ENCODE data around the gene MPP3. TPM values are rescaled to one million over a fixed set of nuclear protein-coding genes. Genes with fewer than 3 reads are reported as not detected.

Gene MPP3
- total RNA-seq, 4 donors from 2014 or later = 19.2 to 31.5 (median 22.1) TPM

DNA sequence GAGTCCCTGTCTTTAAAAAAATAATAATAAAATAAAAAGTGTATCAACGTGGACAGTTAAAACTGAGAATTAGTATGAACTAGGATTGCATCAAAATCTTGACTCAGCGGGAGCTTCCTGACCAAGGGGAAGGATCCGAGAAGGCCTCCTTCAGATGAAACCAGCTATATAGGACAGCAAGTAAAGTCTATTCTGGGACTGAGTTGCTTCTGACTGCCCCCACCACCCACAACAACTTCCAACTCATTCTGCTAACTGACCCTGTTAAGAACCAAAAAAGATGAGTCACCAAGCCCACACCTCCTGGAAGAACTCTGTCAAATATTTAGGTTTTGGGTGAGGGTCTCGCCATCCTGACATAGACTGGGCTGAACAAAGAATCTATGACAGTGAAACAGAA, 24.9 kb downstream of the MPP3 start:
- no peak for DNase-seq (ENCODE audit: low spot score in 2 of 2)
- H3K36me3 ChIP-seq = peaks cover 0 to 54% (median 0%) of the 10 kb centered on the region in 3 donors
- WGBS, 2 donors = 85 to 90% methylated on average over 4 of the region's 4 CpGs

GRCh38 chr17:43805117-43805516, 27.8 kb downstream of the MPP3 start:
- Histone ChIP-seq H3K36me3 (peaks cover 0 to 46% (median 0%) of the 10 kb centered on the region in 3 donors), H3K27me3 (no peaks in the 10 kb centered on the region), H3K4me1 (no peaks in the 10 kb centered on the region), H3K27ac (no peak overlapping the region), H3K4me3 (no peak overlapping the region), H3K9me3 (no peaks in the 10 kb centered on the region)
- DNase-seq (ENCODE audit: low spot score in 2 of 2) = no peak
- no peak for TF ChIP-seq EP300 (IDR thresholded peaks at IDR 0.05)
- no peak for TF ChIP-seq POLR2A (IDR thresholded peaks at IDR 0.05)
- TF ChIP-seq, protein P1, sequence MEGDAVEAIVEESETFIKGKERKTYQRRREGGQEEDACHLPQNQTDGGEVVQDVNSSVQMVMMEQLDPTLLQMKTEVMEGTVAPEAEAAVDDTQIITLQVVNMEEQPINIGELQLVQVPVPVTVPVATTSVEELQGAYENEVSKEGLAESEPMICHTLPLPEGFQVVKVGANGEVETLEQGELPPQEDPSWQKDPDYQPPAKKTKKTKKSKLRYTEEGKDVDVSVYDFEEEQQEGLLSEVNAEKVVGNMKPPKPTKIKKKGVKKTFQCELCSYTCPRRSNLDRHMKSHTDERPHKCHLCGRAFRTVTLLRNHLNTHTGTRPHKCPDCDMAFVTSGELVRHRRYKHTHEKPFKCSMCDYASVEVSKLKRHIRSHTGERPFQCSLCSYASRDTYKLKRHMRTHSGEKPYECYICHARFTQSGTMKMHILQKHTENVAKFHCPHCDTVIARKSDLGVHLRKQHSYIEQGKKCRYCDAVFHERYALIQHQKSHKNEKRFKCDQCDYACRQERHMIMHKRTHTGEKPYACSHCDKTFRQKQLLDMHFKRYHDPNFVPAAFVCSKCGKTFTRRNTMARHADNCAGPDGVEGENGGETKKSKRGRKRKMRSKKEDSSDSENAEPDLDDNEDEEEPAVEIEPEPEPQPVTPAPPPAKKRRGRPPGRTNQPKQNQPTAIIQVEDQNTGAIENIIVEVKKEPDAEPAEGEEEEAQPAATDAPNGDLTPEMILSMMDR (IDR thresholded peaks at IDR 0.05) = no peak

More for the DNA sequence above, 24.9 kb downstream of the MPP3 start:
- Histone ChIP-seq H3K9me3 (no peaks in the 10 kb centered on the region), H3K27me3 (no peaks in the 10 kb centered on the region), H3K27ac (no peak overlapping the region), H3K4me3 (no peak overlapping the region), H3K4me1 (no peaks in the 10 kb centered on the region)
- TF ChIP-seq, protein P1 (IDR thresholded peaks at IDR 0.05) = no peak
- TF ChIP-seq POLR2A (IDR thresholded peaks at IDR 0.05) (no peak), EP300 (IDR thresholded peaks at IDR 0.05) (no peak)

DNA sequence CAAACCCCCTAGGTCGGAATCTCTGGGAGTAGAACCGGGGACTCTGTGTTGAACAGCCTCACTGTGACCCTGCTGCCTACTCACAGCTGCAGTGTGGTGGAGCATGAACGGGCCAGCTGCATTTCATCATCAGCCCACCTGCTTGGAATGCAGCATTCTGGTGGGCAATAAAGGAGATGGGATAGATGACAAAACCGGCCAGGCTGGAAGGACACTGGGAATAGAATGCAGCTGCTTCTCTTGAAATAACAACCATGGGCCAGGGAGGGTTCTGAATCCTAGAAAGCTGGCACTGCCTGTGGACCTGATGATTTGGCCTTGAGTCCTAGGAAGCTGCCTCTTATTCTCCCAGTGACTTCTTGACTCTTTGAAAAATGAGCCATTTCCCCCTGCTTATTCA, 29.2 kb downstream of the MPP3 start:
- 25 to 49% methylated on average over 4 of the region's 4 CpGs for WGBS, 2 donors
- no peak overlapping the region for H3K4me3 ChIP-seq
- TF ChIP-seq POLR2A (IDR thresholded peaks at IDR 0.05) = no peak
- TF ChIP-seq EP300 (IDR thresholded peaks at IDR 0.05) = no peak
- TF ChIP-seq, protein P1 (IDR thresholded peaks at IDR 0.05) = no peak
- H3K27ac ChIP-seq = no peak overlapping the region
- H3K4me1 ChIP-seq = no peaks in the 10 kb centered on the region
- no peak for DNase-seq (ENCODE audit: low spot score in 2 of 2)
- no peaks in the 10 kb centered on the region for H3K27me3 ChIP-seq
- no peaks in the 10 kb centered on the region for H3K9me3 ChIP-seq
- H3K36me3 ChIP-seq = peaks cover 0 to 36% (median 0%) of the 10 kb centered on the region in 3 donors

DNA sequence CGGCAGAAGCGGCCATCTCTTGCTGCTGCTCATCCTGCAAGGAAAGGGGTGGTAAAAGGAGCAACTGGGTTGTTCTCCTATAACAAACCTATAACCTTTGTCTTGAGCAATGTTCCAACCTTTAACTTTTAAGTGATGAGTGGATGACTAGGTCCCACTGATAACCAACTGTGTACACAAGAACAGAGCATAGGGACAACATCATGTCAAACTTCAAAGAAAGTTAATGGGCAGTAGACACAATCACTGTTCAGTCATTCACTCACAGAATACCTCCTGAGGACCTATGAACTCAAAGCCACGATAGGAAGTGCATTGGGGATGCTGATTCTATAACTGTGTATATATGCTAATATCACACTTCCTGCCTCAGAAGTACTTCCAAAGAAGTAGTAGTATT, 31.1 kb downstream of the MPP3 start:
- TF ChIP-seq EP300 (IDR thresholded peaks at IDR 0.05) (no peak), POLR2A (IDR thresholded peaks at IDR 0.05) (no peak)
- TF ChIP-seq, protein P1 (IDR thresholded peaks at IDR 0.05) = no peak
- no peak overlapping the region for H3K4me3 ChIP-seq
- 75 to 78% methylated on average over 3 of the region's 3 CpGs for WGBS, 2 donors
- H3K27me3 ChIP-seq = no peaks in the 10 kb centered on the region
- no peak for DNase-seq (ENCODE audit: low spot score in 2 of 2)
- peaks cover 0 to 24% (median 0%) of the 10 kb centered on the region in 3 donors for H3K36me3 ChIP-seq
- no peaks in the 10 kb centered on the region for H3K9me3 ChIP-seq
- H3K4me1 ChIP-seq = no peaks in the 10 kb centered on the region
- H3K27ac ChIP-seq = no peak overlapping the region

- Histone ChIP-seq H3K27ac (no peak overlapping the region), H3K4me1 (no peaks in the 10 kb centered on the region), H3K9me3 (no peaks in the 10 kb centered on the region), H3K36me3 (peaks cover 0 to 16% (median 0%) of the 10 kb centered on the region in 3 donors), H3K4me3 (no peak overlapping the region), H3K27me3 (no peaks in the 10 kb centered on the region)
- no peak for DNase-seq (ENCODE audit: low spot score in 2 of 2)
- TF ChIP-seq, protein P1 (IDR thresholded peaks at IDR 0.05) = no peak
- TF ChIP-seq POLR2A (IDR thresholded peaks at IDR 0.05) (no peak), EP300 (IDR thresholded peaks at IDR 0.05) (no peak)
- WGBS, 2 donors = 65 to 66% methylated on average over 3 of the region's 3 CpGs
Observed at GRCh38 chr17:43800736-43801135, 32.2 kb downstream of the MPP3 start.

Measured in tibial nerve (tissue), 4 donors.